NOMO-1 treated with dmso at 0.1 percent for 144 hours (cell line): ENCODE measurements around the gene NSFL1C.
"Not testable (repeated sequence)": the region's sequence is repeated elsewhere in the genome, so short reads cannot be mapped to it uniquely, and the experiment has no call there.

ENCODE experiments used
- DNase-seq: peaks from one replicate; lab custom pipeline; 2025; ENCODE audit not compliant: unreplicated experiment; lab: John Stamatoyannopoulos, UW

The NSFL1C gene

GRCh38 chr20:1427457-1428054 is 39.1 kb downstream of the NSFL1C start:
- no peak for DNase-seq

- DNase-seq = no peak
Measured at GRCh38 chr20:1426231-1426849, 40.3 kb downstream of the NSFL1C start.

GRCh38 chr20:1424336-1424735 is 42.3 kb downstream of the NSFL1C start:
- DNase-seq = no peak

DNA sequence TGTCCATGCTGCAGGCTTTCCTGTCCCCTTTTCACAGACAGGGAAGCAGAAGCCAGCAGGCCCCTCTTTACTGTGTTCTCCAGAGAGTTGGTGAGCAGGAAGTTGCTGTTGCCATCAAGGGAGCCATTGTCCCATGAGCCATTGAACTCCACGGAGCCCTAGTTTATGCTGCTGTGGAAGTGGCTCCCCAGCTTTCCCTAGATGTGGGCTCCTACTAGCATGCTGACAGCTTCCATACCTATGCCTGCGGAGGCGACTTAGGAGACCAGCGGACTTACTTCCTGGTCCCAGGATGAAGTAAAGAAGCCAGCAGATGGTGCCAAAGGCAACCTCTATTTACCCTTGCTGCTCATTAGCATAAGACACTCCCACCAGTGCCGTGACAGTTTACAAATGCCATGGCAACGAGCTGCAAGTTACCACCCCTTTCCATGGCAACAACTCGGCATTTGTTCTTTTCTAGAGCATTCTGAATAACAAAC is 43.0 kb downstream of the NSFL1C start:
- DNase-seq = no peak

DNA sequence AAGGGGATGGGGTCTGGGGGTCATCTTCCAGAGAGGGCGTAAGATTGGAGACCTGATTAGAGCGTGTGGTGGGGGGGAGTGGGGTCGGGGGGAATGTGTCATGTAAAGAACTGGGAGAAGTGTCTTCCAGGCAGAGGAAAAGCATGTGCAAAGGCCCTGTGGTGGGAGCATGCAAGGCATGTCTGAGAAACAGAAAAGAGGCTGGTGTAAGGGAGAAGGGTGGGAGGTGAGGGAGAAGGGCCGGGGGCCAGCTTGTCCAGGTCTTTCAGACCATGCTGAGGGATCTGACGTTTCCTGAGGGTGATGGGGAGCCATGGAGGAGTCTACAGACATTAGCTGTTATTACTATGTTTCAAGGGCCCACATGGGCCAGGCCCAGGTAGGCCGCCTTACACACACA is 43.4 kb downstream of the NSFL1C start:
- DNase-seq = no peak

- DNase-seq = no peak
Measured at GRCh38 chr20:1422753-1423152, 43.9 kb downstream of the NSFL1C start.

GRCh38 chr20:1420066-1420465 is 46.6 kb downstream of the NSFL1C start:
- DNase-seq = no peak

DNA sequence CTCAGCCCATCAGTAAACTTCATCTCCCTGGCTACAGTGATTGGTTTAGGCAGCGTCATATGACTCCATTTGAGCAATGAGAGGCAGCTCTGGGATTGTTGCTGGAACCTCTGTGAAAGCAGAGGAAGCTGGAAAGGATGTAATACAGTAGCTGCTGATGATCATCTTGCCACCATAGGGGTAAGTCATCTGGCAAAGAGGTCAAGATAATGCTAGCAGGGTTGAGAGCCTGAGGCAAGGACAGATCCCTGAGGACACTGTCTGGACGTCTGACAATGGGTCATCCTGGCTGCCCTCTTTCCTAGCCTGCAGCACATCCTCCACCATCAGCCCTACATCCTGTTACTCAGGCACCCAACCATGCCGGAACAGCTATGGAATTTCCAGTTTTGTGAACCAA is 48.3 kb downstream of the NSFL1C start:
- DNase-seq = no peak

- DNase-seq = no peak
Measured at GRCh38 chr20:1417790-1418189, 48.9 kb downstream of the NSFL1C start.

- no peak for DNase-seq
Measured at GRCh38 chr20:1417273-1417672, 49.4 kb downstream of the NSFL1C start.

DNA sequence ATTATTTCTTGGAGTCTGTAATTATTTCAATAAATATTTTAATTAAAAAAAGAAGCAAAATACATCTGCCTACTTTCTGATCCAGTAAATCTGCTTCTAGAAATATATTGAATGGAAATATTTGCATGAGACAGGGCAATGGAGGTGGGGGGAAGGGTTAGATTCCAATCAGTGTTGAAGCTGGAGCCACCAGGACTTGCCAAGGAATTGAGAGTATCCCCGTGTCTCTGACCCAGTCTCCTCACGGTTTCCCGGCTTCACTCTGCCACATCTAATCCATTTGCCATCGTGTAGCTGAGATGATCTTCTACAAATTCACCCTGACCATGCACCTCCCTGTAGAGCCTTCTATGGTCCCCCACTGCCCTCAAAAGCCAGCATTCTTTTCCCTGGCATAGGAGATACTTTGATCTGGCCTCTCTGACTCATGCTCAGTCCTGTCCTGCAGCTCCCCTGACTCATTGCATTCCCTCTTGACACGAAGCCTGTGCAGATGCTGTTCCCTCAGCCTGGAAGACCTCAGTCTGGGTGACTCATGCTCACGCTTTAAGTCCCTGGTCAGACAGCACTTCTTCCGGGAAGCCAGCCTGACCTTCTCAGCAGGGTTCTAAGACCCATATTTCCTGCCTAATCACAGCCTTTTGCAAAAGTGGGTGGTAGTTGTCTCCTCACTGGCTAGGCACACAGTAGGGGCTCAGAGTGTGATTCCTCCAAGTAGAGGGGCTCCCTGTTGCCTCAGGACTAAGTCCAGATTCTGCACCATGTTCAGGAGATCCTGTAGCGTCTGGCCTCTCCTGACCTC is 50.8 kb downstream of the NSFL1C start:
- DNase-seq = no peak

DNA sequence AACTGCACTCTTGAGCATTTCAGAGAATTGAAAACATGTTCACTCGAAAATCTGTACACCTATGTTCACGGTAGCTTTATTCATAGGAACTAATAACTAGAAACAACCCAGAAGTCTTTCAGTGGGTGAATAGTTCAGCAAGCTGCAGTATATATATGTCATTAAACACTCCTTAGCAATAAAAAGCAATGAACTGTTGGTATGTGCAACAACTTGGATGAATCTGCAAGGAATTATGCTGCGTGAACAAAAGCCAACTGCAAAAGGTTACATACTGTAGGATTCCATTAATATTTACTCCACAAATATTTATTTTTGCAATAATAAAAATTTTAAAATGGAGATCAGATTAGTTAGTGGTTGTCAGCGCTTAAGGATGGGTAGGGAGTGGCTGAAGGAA is 51.7 kb downstream of the NSFL1C start:
- DNase-seq = no peak

DNA sequence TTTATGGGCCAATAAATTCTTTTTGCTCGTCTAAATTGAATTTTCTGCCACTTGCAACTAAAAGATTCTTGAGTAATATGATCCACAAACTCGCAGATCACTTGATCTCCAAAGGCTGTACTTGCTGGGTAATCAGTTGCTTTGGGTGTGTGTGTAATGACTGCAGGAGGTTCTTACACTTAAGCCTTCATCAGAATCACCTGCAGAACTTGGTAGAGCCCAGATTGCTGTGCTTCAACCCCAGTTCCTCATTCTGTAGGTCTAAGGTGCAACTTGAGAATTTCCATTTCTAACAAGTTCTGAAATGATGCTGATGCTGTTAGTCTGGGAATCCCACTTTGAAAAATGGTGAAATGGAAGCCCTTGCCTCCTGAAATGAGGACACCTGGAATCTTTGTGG is 60.8 kb downstream of the NSFL1C start:
- no peak for DNase-seq

DNA sequence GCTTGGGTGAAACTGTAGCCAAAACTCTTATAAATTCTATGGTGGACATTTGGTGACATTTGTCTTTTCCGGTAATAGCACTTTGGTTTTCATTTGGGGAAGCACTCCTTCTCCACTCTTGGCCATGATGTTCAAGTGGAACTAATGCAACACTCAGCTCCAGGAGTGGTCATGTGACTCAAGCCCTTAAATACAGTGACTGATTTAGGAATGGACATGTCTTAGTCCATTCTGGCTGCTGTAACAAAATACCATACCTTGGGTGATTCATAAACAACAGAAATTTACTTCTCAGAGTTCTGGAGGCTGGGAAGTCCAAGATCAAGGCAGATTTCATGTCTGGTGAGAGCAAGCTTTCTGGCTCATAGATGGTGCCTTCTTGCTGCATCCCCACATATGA is 63.0 kb downstream of the NSFL1C start:
- DNase-seq = no peak

GRCh38 chr20:1402149-1402548 is 64.5 kb downstream of the NSFL1C start:
- DNase-seq = no peak

- DNase-seq = no peak
Measured at GRCh38 chr20:1401451-1401907, 65.2 kb downstream of the NSFL1C start.

GRCh38 chr20:1399678-1400366 is 66.8 kb downstream of the NSFL1C start:
- DNase-seq = not testable (repeated sequence)

DNA sequence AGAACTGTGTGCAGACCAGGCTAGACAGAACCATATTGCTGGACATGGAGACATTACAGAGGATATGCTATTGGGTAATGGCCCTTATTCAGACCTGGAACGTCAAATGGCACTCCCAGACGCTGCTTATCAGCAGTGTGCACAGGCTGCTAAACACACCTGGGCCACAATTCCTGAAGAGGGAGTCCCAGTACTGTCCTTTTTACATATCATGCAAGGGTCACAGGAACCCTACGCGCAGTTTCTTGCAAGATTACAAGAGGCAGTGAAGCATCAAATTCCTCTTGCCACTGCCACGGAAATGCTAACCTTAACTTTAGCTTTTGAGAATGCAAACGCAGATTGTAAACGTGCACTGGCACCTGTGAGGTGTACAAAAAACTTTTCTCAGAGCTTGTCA is 68.5 kb downstream of the NSFL1C start:
- not testable (repeated sequence) for DNase-seq

DNA sequence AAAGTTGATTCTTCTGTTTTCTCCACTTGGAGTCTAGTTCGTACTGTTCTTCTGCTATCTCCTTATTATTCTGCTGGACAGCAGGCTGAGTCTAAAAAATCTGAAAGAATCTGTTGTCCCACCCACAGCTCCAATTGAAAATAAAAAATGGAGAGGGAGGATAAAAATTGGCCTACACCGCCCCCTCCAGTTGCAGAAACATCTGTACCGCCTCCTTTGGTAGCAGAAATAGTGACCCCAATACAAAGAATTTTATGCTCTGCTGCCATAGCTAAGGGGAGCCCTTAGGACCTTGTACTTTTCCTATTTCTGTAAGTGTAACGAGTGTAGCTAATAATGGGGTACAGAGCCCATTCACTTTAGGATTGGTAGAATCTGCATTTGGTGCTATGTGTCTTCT is 68.9 kb downstream of the NSFL1C start:
- DNase-seq = no peak

DNA sequence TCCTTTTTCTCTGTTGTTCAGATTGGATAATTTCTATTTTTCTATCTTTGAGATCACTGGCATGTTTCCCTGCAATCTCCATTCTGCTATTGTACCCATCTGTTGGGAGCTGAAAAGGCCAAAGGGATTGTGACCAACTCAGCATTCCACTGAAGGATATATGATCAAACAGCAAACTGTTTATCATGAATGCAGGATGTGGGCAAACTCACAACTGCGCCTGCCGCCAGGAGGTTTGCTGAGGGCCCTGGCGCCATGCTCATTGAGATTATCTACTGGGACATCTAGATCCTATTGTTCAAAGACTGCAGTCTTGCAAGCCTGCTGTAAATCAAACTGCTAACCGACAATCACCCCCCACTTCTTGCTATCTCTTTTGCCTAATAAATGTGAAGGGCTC is 69.9 kb downstream of the NSFL1C start:
- DNase-seq = no peak

GRCh38 chr20:1396264-1396663 is 70.4 kb downstream of the NSFL1C start:
- DNase-seq = no peak

GRCh38 chr20:1394686-1395085 is 72.0 kb downstream of the NSFL1C start:
- no peak for DNase-seq
